ENCODE results near the gene FBN1. TPM values are rescaled to one million over a fixed set of nuclear protein-coding genes. Genes with fewer than 3 reads are reported as not detected.

The FBN1 gene
- total RNA-seq, 4 donors from 2014 or later = 128 to 325 (median 215) TPM

- TF ChIP-seq CTCF (IDR thresholded peaks at IDR 0.05; ENCODE audit: low read depth) = no peak
These were observed 279.9 kb downstream of the FBN1 start for GRCh38 chr15:48365575-48365974.

GRCh38 chr15:48363474-48363873, 282.0 kb downstream of the FBN1 start:
- TF ChIP-seq CTCF (IDR thresholded peaks at IDR 0.05; ENCODE audit: low read depth) = no peak

- no peak for TF ChIP-seq CTCF (IDR thresholded peaks at IDR 0.05; ENCODE audit: low read depth)
These were observed 283.8 kb downstream of the FBN1 start for GRCh38 chr15:48361685-48362084.

- TF ChIP-seq CTCF (IDR thresholded peaks at IDR 0.05; ENCODE audit: low read depth) = no peak
These were observed 284.7 kb downstream of the FBN1 start for GRCh38 chr15:48360841-48361240.

Other genes starting within 250 kb of the FBN1 start
- gene CEP152, start 165.4 kb upstream of the FBN1 start, total RNA-seq = 1 to 10 TPM; 3.4 to 7.1 (median 5.7) TPM
- gene EID1, start 232.4 kb upstream of the FBN1 start, total RNA-seq = 100 to 1,000 TPM; 140 to 200 (median 154) TPM

All from subcutaneous adipose tissue (tissue), 4 donors.